Breast epithelium (tissue), 3 donors: Measurements from ENCODE around the gene PTGS1.

ENCODE experiments used
- POLR2A ChIP-seq: fragments of 450-650 bp; IDR thresholded peaks from one replicate; pipeline ENCODE4 v1.6.1; 2016; ENCODE audit warnings: antibody characterized with exemption, mild to moderate bottlenecking, moderate library complexity
- TF ChIP-seq, protein P1 (sequence below), 3 donors: fragments of 450-650 bp; IDR thresholded peaks; one replicate each; pipeline ENCODE4 v1.5.1; 2016 to 2017; ENCODE audit warnings: antibody characterized with exemption in 3 of 3, mild to moderate bottlenecking in 3 of 3, moderate library complexity in 3 of 3

DNA sequence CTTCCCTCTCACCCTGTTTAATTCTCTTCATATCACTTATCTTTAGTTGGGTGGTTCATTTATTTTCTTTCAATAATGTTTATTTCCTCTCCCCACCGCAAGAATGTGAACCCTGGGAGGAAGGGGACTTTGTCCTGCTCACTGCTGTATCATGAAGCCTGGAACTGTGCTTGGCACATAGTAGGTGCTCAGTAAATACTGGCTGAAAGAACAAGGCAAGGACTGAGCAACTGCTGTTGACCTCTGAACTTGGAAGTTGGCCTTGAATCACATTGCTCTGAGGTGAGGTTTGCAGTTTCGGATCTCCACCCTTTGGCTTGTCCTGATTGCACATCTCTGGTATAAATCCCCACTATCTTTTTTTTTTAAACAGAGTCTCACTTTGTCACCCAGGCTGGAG is 22.0 kb upstream of the PTGS1 start:
- no peak for TF ChIP-seq POLR2A
- TF ChIP-seq, protein P1, sequence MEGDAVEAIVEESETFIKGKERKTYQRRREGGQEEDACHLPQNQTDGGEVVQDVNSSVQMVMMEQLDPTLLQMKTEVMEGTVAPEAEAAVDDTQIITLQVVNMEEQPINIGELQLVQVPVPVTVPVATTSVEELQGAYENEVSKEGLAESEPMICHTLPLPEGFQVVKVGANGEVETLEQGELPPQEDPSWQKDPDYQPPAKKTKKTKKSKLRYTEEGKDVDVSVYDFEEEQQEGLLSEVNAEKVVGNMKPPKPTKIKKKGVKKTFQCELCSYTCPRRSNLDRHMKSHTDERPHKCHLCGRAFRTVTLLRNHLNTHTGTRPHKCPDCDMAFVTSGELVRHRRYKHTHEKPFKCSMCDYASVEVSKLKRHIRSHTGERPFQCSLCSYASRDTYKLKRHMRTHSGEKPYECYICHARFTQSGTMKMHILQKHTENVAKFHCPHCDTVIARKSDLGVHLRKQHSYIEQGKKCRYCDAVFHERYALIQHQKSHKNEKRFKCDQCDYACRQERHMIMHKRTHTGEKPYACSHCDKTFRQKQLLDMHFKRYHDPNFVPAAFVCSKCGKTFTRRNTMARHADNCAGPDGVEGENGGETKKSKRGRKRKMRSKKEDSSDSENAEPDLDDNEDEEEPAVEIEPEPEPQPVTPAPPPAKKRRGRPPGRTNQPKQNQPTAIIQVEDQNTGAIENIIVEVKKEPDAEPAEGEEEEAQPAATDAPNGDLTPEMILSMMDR (IDR thresholded peaks at IDR 0.05), result no peak
